ENCODE results near the gene PTPRD.

GRCh38 chr9:9747787-9748186 lies 865.0 kb downstream of the PTPRD start:
- TF ChIP-seq CTCF (IDR thresholded peaks at IDR 0.05) (no peak), EZH2 (IDR thresholded peaks at IDR 0.05) (no peak), EZH2phosphoT487 (IDR thresholded peaks at IDR 0.05) (no peak)

Data from neural progenitor cell (in vitro differentiated cells).